SK-N-SH treated with all-trans-retinoic acid at 6 μM for 48 hours (cell line): ENCODE results near the gene MESP2.

Experiments
- ARNTL ChIP-seq: fragments of 450-650 bp; formaldehyde crosslinking; IDR thresholded peaks from 2 replicates; pipeline ENCODE4 v1.5.0; 2020; ENCODE audit warnings: low read depth, mild to moderate bottlenecking, moderate library complexity, borderline replicate concordance
- ESRRG ChIP-seq: fragments of 250-450 bp; sonication (Bioruptor Pico); IDR thresholded peaks from 2 replicates; pipeline ENCODE4 v1.6.1; 2021; ENCODE audit warnings: mild to moderate bottlenecking
- ISL1 ChIP-seq: fragments of 250-450 bp; sonication (Bioruptor Pico); IDR thresholded peaks from 2 replicates; pipeline ENCODE4 v2.1.2; 2022; ENCODE audit warnings: mild to moderate bottlenecking, moderate library complexity
- OSR1 ChIP-seq: fragments of 250-450 bp; sonication (Bioruptor Pico); IDR thresholded peaks from 2 replicates; pipeline ENCODE4 v1.8.0; 2022; ENCODE audit warnings: moderate library complexity, mild to moderate bottlenecking, inconsistent platforms
- PATZ1 ChIP-seq: fragments of 250-450 bp; sonication (Bioruptor Pico); IDR thresholded peaks from 2 replicates; pipeline ENCODE4 v1.8.0; 2020; ENCODE audit warnings: mild to moderate bottlenecking, moderate library complexity, borderline replicate concordance
- PPARA ChIP-seq: fragments of 250-450 bp; sonication (Bioruptor Pico); IDR thresholded peaks from 2 replicates; pipeline ENCODE4 v1.5.0; 2020; ENCODE audit warnings: mild to moderate bottlenecking, borderline replicate concordance
- RARB ChIP-seq: fragments of 250-450 bp; sonication (Bioruptor Pico); IDR thresholded peaks from 2 replicates; pipeline ENCODE4 v1.8.0; 2021; ENCODE audit warnings: mild to moderate bottlenecking, moderate library complexity
- TCF4 ChIP-seq: fragments of 250-450 bp; sonication (Bioruptor Pico); IDR thresholded peaks from 2 replicates; pipeline ENCODE4 v1.8.0; 2021; ENCODE audit warnings: mild to moderate bottlenecking, moderate library complexity, borderline replicate concordance
- ZC3H10 ChIP-seq: fragments of 250-450 bp; sonication (Bioruptor Pico); IDR thresholded peaks from 2 replicates; pipeline ENCODE4 v1.5.1; 2021; ENCODE audit warnings: mild to moderate bottlenecking, moderate library complexity
- ZFP30 ChIP-seq: fragments of 450-650 bp; formaldehyde crosslinking; IDR thresholded peaks from 2 replicates; pipeline ENCODE4 v1.5.0; 2022; ENCODE audit warnings: mild to moderate bottlenecking, moderate library complexity
- ZNF565 ChIP-seq: fragments of 450-650 bp; formaldehyde crosslinking; conservative IDR thresholded peaks from 2 replicates; pipeline ENCODE4 v1.5.0; 2020; ENCODE audit warnings: low read depth, mild to moderate bottlenecking, moderate library complexity
- TF ChIP-seq, protein P1 (sequence below): fragments of 250-450 bp; sonication (Bioruptor Pico); IDR thresholded peaks from 2 replicates; pipeline ENCODE4 v1.5.1; 2021; ENCODE audit warnings: mild to moderate bottlenecking, moderate library complexity

- TF ChIP-seq ZNF565 (CRISPR knock-in tag) (no peak), TCF4 (CRISPR knock-in tag) (no peak), PATZ1 (CRISPR knock-in tag) (no peak), RARB (CRISPR knock-in tag) (no peak), ZFP30 (CRISPR knock-in tag) (no peak), ZC3H10 (CRISPR knock-in tag) (no peak), OSR1 (CRISPR knock-in tag) (no peak), ARNTL (no peak), ISL1 (CRISPR knock-in tag) (no peak), PPARA (no peak), ESRRG (no peak)
- TF ChIP-seq, protein P1, sequence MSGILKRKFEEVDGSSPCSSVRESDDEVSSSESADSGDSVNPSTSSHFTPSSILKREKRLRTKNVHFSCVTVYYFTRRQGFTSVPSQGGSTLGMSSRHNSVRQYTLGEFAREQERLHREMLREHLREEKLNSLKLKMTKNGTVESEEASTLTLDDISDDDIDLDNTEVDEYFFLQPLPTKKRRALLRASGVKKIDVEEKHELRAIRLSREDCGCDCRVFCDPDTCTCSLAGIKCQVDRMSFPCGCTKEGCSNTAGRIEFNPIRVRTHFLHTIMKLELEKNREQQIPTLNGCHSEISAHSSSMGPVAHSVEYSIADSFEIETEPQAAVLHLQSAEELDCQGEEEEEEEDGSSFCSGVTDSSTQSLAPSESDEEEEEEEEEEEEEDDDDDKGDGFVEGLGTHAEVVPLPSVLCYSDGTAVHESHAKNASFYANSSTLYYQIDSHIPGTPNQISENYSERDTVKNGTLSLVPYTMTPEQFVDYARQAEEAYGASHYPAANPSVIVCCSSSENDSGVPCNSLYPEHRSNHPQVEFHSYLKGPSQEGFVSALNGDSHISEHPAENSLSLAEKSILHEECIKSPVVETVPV (CRISPR knock-in tag), result no peak
Measured at GRCh38 chr15:89735773-89736172, 40.4 kb upstream of the MESP2 start.
